Measurements from ENCODE around the gene UBB. TPM values are rescaled to one million over a fixed set of nuclear protein-coding genes. Genes with fewer than 3 reads are reported as not detected.

Gene UBB
- polyA plus RNA-seq, 3 donors, result 1,838 to 2,108 (median 1,854) TPM

Other genes with a start within 250 kb of the UBB start
- 100 to 1,000 TPM; 102 to 117 (median 112) TPM for gene NCOR1, start 165.6 kb upstream of the UBB start, polyA plus RNA-seq (ENCODE audit: insufficient read length in 3 of 3)
- gene PIGL, start 163.9 kb upstream of the UBB start, polyA plus RNA-seq (ENCODE audit: insufficient read length in 3 of 3), result 10 to 100 TPM; 22.0 to 44.5 (median 41.7) TPM
- 10 to 100 TPM; 71.8 to 90.3 (median 76.7) TPM for gene CENPV, start 27.6 kb upstream of the UBB start, polyA plus RNA-seq (ENCODE audit: insufficient read length in 3 of 3)
- gene TRPV2, start 34.5 kb downstream of the UBB start, polyA plus RNA-seq (ENCODE audit: insufficient read length in 3 of 3), result 1 to 10 TPM; 1.7 to 3.2 (median 2.2) TPM
- gene LRRC75A, start 111.1 kb downstream of the UBB start, polyA plus RNA-seq (ENCODE audit: insufficient read length in 3 of 3), result 1 to 10 TPM; 4.6 to 5.6 (median 5.0) TPM
- gene ZNF287, start 188.1 kb downstream of the UBB start, polyA plus RNA-seq (ENCODE audit: insufficient read length in 3 of 3), result 10 to 100 TPM in 1 of 3 donors, 1 to 10 TPM in 2; 9.2 to 10.2 (median 9.4) TPM

Data from renal pelvis (tissue), 3 donors.